ENCODE data around the gene MIGA2.
A peak's percentile ranks its signal among the peaks of the same experiment; 100 is the strongest.

The MIGA2 gene

DNA sequence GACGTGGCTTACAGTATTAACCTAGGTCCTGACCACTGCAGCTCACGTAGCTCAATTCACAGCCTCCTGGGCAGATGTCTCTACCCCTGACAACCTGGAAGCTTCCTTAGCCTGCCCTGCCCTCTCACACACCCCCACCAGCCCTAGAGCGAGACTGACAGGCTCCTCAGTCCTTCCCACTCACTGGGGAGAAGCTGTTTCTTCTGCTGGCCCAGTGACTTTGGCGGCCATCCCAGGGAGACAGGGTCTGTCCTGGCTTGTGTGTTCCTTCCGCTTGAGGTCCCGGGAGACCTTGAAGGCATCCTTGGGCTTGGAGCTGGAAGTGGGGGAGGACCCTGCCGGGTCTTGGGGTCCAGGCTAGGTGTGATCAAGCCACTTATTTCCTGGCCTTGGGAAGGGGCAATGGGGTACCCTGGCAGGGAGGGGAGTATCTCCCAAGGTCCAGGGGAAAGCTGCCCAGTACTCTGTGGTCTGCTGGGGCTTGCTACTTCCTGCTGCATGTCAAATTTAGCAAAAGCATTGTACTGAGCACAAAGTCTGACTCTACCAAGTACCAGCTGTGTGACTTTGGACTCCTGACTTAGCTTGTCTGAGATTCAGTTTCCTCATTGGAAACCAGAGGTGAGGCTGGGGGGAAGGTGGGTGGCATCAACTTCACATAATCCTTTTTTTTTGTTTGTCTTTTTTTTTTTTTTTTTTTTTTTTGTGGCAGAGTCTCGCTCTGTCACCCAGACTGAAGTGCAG is 1.9 kb downstream of the MIGA2 start:
- no peak for DNase-seq

DNA sequence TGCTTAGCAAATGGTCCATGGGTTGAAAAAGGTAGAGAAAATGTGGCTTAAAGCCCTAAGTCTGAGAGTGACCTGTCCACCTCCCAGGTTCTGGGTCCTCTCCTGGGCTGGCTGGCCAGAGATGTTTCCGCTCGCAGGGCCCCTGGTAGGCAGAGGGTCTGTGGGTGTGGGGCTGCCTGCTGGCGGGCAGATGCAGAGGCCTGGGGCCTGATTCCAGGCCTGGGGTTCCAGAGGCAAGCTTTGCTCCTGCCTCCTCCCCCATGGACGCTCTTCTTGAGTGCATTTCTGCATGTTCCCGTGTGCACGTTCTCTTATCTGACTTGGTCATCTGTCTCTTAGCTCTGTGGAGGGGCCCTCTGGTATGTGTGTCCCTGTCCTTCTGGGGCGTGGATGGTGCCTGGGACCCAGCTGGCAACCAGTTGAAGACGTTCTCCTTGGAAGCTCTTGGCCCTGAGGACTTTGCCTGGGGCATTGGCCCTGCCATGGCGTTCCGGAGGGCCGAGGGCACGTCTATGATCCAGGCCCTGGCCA is 3.8 kb downstream of the MIGA2 start:
- DNase-seq: no peak

DNA sequence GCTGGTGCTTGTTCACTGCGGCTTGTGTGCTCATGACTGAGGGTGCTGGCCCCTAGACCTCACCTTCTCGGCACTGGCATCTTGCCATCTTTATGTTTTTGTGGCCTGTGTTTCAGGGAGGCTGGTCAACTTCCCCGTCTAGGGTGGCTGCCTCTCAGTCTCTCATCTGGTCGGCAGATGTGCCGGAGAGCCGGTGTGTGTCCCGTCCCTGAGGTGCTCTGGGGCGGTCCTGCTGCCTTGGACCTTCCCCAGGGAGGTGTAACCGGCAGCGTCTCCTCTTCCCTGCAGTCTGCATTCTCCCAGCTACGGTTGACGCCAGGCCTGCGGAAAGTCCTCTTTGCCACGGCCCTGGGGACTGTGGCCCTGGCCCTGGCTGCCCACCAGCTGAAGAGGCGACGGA is 5.6 kb downstream of the MIGA2 start:
- DNase-seq: no peak

DNA sequence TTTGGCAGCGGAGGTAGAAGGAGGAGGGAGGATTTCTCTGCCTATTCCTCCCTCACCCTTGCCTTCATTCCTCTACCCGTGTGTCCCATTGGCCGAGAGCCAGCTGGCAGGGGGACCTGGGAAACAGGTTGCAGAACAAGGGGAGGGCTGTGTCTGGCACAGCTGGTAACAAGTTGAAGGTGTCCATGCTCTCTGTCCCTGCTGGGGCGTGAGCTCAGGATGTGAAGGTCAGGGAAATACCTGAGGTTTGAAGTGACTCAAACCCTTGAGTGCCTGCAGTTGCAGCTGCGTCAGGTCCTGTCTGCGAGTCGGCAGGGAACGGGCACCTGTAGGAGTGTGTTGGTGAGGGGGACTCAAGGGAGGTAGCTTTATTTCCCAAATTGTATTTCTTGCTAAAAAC is 16.2 kb downstream of the MIGA2 start:
- no peak for DNase-seq

DNA sequence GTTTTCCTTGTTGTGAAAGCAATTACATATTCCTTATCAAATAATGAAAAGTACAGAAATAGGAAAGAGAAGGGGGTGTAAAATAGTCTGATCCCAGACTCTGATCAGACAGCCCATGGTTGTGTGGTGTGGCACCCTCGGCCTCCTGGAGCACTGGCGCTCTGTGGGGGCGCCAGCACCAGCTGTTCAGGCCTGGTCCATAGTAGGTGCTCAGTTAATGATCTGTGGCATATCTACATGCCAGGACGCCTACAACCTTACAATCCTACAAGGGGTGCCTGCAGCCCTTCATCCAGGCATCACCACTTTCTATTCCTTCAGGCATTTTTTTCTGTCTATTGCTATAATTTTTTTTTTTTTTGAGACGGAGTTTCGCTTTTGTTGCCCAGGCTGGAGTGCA is 16.6 kb downstream of the MIGA2 start:
- no peak for DNase-seq

DNA sequence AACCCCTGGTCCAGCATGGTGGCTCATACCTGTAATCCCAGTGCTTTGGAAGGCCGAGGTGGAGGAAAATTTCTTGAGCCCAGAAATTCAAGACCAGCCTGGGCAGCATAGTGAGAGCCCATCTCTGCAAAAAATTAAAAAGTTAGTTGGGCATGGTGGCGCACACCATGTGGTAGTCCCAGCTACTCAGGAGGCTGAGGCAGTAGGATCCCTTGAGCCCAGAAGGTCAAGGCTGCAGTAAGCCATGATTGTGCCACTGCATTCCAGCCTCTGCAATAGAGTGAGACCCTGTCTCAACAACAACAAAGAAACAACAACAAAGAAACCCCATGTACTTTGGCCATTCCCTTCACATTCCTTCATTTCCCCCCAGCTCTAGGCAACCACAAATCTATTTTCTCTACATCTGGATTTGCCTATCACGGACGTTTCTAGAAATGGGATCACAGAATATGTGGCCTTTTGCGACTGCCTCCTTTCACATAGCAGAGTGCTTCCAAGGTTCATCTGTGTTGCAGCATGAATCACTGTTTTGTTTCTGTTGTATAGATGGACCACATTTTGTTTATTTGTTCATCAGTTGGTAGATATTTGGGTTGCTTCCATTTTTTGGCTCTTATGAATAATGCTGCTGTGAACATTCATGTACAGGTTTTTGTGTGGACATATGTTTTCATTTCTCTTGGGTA is 17.9 kb downstream of the MIGA2 start:
- no peak for DNase-seq

DNA sequence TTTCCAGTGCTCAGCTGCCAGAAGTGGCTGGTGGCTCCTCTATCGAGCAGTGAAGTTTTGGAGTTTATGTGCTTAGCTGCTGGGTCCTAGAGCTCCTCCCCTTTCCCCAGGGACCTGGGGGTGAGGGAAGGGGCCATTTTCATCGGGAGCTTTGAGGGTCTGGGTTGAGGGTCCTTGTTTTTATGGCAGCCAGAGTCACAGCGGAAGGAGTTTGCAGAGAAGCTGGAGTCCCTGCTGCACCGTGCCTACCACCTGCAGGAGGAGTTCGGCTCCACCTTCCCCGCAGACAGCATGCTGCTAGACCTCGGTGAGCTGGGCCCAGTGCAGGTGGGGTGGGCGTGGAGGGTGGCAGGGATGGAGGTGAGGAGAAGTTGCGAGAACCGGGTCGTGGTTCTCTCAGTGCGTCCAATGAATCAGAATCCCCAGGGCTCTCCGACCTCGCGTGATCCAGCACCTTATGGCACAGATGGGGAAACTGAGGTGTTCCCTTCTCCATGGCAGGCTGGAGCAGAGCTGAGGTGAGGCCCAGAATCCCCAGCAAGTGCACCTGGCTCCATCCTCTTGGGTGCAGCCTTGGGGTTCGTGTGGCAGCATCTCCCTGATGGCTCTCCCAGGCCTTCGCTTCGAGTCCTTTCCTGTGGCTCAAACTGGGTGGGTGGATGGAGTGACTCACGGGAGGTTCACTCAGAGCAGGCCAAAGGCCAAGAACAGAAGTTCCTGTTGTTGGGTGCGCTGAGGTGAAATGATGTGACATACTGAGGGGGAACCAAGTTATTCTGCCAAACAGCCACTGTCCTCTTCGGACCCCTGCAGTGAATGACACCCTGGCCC is 22.8 kb downstream of the MIGA2 start:
- DNase-seq: no peak

DNA sequence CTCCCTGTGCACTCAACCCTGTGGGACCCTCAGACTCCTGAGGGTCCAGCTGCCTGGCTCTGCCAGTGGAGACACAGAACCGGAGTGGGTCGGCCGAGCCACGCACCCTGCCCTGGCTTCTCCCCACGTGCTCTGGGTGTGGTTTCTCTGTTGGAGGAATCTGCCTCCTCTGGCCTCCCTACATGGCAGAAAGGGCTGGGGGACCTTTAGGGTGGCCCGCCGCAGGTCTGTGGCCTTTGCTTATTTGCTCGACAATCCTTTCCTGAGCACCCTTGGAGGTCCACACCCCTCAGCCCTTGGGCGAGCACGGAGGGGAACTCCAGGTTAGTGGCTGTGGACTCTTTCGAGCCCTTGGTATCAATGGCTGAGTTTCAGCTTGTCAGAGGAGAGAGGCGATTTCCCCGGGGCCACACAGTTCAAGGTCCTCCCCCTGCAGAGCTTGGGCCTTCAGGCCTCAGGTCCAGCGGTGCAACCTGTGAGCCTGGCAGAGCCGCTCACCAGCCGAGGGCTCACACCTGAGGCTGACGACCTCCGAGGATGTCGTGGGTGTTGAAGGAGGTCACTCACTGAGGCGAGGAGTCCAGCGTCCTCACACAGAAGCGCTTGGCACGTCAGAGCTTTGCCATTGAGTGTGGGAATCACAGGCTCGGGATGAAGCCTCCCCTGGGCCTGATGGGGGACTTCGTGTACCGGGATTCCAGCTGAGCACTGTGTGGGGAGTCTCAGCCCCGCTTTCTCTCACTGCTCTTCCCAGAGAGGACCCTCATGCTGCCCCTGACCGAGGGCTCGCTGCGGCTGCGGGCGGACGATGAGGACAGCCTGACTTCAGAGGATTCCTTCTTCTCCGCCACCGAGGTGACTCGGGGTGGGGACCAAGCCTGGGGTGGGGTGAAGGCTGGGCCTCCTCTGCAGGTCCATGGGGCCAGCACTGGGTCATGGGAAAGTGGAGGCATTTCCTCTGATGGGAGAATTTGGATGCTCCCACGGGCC is 23.7 kb downstream of the MIGA2 start:
- no peak for DNase-seq

DNA sequence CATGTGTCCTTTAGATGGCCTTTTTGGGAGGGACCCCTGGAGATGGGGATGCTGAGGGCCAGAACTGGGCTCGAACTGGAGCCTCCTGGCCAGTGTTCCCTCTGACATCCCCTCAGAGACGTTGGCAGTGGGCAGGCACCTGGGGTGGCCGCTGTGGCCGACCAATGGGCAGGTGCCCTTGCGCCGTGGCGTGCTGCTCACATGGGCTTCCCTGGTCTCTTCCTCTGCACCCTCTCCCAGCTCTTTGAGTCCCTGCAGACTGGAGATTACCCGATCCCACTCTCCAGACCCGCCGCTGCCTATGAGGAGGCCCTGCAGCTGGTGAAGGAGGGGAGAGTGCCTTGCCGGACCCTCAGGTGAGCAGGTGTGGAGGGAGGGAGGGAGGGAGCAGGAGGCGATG is 24.6 kb downstream of the MIGA2 start:
- DNase-seq: no peak

DNA sequence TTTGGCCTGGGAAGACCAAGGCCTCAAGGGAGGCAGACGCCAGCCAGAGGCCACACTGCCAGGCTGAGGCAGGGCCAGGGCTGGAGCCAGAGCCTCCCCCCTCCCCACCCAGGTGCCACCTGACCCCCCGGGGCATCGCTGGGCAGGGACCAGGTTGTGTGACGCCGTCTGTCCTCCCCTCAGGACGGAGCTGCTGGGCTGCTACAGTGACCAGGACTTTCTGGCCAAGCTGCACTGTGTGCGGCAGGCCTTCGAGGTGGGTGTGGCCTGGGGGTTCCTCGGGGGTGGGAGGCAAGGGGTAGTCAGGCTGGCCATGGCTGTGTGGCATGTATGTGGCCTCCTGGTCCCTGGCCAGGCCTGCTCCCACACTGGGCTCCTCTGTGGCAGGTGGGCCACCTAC is 26.6 kb downstream of the MIGA2 start:
- DNase-seq: no peak

DNA sequence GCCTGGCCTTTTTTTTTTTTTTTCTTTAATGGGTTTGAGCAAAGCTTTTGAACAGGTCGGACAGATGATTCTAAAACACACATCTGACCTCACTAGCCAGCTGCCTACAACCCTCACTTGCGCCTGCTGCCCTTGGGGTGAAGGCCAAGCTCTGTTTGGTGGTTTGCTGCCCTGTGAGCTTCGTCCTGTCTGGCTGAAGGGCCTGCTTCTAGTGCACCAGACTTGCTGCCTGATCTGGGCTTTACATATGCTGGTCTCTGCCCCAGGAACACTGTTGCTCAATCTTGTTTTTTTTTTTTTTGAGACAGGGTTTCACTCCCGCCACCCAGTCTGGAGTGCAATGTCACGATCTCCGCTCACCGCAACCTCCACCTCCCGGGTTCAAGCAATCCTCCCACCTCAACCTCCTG is 28.1 kb downstream of the MIGA2 start:
- no peak for DNase-seq

DNA sequence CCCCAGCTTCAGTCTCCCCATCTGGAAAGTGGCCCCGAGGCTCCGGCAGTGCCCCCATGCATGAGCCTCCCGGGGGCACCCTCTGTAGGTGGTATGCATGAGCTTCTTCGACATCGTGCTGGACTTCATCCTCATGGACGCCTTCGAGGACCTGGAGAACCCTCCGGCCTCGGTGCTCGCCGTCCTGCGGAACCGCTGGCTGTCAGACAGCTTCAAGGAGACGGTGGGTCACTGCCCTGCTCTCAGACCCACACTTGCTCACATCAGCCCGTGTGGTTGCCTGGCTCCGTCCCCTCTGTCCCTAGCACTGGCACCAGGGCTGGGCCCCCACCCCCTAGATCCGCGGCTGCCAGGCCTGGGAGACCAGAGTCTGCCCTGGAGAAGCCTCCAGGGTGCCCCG is 31.7 kb downstream of the MIGA2 start:
- DNase-seq: no peak

DNA sequence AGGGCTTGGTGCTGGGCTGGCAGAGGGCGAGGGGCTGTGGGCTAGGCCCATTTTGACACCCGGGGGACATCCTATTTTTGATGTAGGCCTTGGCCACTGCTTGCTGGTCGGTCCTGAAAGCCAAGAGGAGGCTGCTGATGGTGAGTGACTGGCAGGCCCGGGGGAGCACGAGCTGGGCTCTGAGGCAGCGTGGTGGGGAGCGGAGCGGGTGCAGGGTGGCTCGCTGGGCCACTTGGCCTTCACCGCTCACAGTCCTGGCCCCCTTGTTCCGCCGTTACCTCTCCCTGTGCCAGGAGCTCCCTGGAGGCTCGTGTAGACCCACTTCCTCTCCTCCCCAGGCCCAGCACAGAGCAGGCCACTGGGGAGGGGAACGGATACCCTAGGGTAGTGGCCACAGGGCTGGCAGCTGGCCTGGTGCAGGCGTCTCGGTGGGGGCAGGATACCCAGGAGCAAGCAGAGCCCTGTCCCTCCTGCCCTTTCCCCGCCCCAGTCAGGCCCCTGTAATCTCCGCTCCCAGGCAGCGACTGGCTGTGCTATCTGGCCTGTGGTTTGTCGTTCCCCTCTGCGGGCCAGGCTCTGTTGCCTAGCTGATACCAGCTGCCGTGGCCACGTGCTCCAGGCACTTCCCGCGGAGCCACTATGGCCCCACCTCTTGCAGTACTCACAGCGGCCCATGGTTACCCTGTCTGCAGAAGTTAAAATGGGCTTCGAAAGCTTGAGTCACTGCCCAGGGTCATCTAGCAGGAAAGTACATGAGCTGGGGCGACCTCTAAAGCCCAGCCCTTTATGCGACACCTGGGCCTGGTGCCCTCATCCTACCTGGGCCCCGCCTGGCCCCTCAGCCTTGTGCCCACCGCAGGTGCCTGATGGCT is 32.8 kb downstream of the MIGA2 start:
- peak; percentile 20 for DNase-seq

DNA sequence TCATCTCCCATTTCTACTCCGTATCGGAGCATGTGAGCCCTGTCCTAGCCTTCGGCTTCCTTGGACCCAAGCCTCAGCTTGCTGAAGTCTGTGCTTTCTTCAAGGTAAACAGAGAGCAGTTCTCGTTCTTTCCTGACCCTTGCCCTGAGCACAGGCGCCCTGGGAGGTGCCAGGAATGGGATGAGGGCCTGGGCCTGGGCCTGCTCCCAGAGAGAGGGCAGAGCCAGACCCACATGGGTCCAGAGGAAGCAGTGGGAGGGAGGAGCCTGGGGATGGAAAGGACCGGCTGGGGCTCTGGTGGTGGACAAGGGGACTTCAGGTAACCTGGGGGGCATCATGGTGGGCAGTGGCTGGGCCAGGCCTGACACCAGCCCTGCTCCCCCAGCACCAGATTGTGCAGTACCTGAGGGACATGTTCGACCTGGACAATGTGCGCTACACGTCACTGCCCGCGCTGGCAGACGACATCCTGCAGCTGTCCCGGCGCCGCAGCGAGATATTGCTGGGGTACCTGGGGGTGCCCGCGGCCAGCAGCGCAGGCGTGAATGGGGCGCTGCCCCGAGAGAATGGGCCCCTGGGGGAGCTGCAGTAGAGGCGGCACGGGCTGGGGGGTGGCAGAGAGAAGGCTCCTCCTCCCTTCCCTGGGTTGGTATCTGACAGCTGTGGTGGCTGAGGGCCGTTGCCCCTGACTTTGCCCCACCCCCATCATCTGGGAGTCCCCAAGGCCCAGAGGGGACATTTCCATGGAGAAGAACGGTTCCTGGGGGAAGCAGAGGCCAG is 33.6 kb downstream of the MIGA2 start:
- no peak for DNase-seq

DNA sequence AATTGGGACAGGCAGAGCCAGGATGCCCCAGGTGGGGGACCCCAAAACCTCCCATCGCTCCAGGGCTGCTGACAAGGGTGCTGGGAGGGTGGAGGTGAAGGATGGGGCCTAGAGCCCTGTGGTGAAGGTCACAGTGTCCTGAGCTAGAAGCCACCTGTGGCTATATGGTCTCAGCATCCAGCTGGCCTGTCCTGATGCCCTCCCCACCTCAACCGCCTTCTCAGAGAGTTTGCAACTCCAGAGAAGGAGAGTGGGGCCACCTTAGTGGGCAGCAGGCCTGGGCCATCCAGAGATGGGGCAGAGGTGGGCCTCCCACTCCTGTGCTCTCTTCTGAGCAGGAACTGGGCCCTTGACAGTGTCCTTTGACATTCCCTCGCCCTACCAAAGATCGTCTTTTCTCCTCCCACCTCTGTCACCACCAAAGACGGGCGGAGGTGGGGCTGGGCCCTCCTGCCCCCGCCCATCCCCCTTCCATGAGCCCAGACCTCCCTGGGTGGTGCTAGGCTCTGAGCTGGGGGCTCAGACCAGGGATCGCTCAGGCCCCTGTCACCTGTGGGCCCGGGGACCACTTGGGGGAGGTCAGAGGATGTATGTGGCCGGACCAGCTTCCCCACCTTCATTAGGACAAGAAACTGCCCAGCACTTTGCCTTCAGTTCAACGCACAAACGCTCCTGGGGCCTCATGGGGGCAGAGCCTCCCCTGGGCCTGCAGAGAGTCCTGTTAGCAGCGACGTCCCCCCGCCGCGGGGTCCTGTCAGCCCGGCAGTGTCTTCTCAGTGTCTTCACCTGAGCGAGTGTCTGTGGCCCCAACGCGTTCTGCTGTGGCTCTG is 34.5 kb downstream of the MIGA2 start:
- DNase-seq: no peak

DNA sequence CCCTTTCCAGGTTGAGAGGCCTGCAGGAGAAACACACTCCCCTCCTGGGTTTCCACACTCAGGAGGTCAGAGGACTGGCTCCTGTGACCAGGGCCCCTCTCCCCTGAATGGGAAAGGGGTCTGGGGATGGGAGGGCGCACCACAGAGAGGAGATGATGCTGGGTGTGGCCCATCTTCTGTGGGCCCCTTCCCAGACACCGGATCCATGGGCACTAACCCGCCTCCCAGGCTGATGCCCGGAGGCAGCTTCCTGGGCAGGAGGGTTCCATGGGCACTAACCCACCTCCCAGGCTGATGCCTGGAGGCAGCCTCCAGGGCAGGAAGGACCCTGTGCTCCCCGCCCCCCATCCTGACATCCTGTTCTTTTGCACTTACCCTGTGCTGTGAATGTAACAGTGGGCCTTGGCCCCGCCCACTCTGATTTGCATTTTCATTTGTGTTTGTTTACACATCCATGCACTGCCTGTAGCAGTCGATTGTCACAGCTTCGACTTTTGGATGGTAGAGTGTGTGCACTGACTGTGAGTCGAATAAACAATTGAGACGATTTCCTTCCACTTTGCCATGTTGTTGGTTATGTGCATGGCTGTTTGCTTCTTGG is 35.2 kb downstream of the MIGA2 start:
- DNase-seq: no peak

DNA sequence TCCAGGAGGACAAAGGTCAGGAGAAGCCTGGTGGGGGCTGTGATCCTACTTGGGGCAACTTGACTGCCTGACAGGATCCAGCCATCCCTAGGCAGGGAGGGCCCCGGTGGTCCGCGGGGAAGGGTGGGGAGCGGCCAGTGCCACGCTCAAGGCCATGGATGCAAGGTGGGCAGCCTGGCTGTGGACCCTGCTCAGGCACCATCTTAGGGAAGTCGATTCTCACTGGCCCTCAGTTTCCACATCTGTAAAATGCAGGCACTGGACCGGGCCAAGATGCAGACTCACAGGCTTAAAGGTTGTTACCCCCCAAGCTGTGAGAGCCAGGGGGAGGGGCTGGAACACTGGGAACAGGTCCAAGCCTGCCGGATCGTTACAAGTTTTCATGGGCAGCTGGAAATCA is 35.7 kb downstream of the MIGA2 start:
- no peak for DNase-seq

DNA sequence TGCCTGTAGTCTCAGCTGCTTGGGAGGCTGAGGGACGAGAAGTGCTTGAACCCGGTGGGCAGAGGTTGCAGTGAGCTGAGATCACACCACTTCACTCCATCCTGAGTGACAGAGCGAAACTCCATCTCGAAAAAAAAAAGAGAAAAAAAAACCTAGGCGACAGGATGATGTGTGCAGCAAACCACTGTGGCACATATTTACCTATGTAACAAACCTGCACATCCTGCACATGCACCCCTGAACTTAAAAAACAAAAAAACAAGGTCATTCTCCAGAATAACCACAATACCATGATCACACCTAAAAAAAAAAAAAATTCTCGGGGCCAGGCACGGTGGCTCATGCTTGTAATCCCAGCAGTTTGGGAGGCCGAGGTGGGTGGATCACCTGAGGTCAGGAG is 37.0 kb downstream of the MIGA2 start:
- no peak for DNase-seq

DNA sequence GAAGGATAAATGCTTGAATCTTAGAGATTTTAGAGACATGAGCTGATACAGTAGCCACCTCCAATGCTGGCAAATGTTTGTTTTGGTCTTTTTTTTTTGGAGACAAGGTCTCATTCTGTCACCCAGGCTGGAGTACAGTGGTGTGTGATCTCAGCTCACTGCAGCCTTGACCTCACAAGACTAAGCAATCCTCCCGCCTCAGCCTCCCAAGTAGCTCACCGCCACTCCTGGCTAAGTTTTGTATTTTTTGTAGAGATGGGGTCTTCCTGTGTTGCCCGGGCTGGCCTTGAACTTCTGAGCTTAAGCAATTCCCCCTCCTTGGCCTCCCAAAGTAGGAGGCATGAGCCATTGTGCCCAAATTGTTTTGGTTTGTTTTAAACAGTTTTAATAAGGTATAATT is 37.7 kb downstream of the MIGA2 start:
- no peak for DNase-seq

Data from effector CD4-positive, alpha-beta T cell (primary cell).